SK-N-SH (cell line): Measurements from ENCODE around the gene RAB17. TPM values are rescaled to one million over a fixed set of nuclear protein-coding genes. Genes with fewer than 3 reads are reported as not detected.

Experiments
- CTCF ChIA-PET: fragments of 300-600, 350-600 bp; formaldehyde crosslinking; extraction: SDS; loops from one replicate; lab custom pipeline; 2021; lab: Yijun Ruan, JAX
- POLR2A ChIA-PET: fragments of 350-600 bp; sonication (Branson Sonifier 250); formaldehyde crosslinking; extraction: SDS; loops from one replicate; lab custom pipeline; 2020; ENCODE audit warnings: antibody characterized with exemption, inconsistent platforms; lab: Yijun Ruan, JAX
- DNase-seq: peaks from one replicate; pipeline ENCODE4 v3.0.0; 2012
- H2AFZ ChIP-seq: fragments of 200-600 bp; sonication (generic); 2 replicates; pipeline ENCODE4 v1.8.1; 2016; ENCODE audit warnings: antibody characterized with exemption, mild to moderate bottlenecking, low read depth
- H3F3A ChIP-seq: fragments of 200-600 bp; sonication (generic); replicated peaks from 2 replicates; pipeline ENCODE3; 2016; ENCODE audit warnings: antibody characterized with exemption, mild to moderate bottlenecking; ENCODE audit not compliant: insufficient read depth
- H3K27ac ChIP-seq, 2 experiments: fragments of 200-500 bp in 1 of 2; fragments of 200-600 bp in 1 of 2; sonication (Bioruptor generic) in 1 of 2; sonication (generic), shearing (Covaris generic) in 1 of 2; 2 replicates each; pipeline versions ENCODE4 v1.5.1 to v1.6.1; 2014 to 2016; ENCODE audit warnings: low read depth in 2 of 2, inconsistent platforms in 1 of 2, low read length in 1 of 2, mild to moderate bottlenecking in 1 of 2, mixed read lengths in 1 of 2
- H3K27me3 ChIP-seq: fragments of 200-600 bp; sonication (generic), shearing (Covaris generic); 2 replicates; pipeline ENCODE4 v1.6.1; 2016; ENCODE audit warnings: mixed run types; ENCODE audit not compliant: insufficient read depth
- H3K36me3 ChIP-seq, 2 experiments: fragments of 200-500 bp in 1 of 2; fragments of 200-600 bp in 1 of 2; sonication (Bioruptor generic) in 1 of 2; sonication (generic) in 1 of 2; replicated peaks in 1 of 2; 2 replicates each; pipeline versions ENCODE3 to v1.5.1; 2014 to 2016; ENCODE audit warnings: low read length in 1 of 2, mild to moderate bottlenecking in 1 of 2; ENCODE audit not compliant: insufficient read depth in 2 of 2, control insufficient read depth in 1 of 2
- H3K4me1 ChIP-seq, 2 experiments: fragments of 200-500 bp in 1 of 2; fragments of 200-600 bp in 1 of 2; sonication (Bioruptor generic) in 1 of 2; sonication (generic), shearing (Covaris generic) in 1 of 2; 2 replicates each; pipeline versions ENCODE4 v1.5.1 to v1.6.1; 2014 to 2016; ENCODE audit warnings: low read depth in 1 of 2, low read length in 1 of 2, mixed run types in 1 of 2; ENCODE audit not compliant: insufficient read depth in 2 of 2, control insufficient read depth in 1 of 2
- H3K4me2 ChIP-seq: fragments of 200-600 bp; sonication (generic), shearing (Covaris generic); 2 replicates; pipeline ENCODE4 v1.6.1; 2017; ENCODE audit warnings: mixed run types
- H3K4me3 ChIP-seq, 2 experiments: fragments of 200-500 bp in 1 of 2; fragments of 200-600 bp in 1 of 2; sonication (Bioruptor generic) in 1 of 2; sonication (generic), shearing (Covaris generic) in 1 of 2; 2 replicates each; pipeline versions ENCODE4 v1.5.1 to v1.8.1; 2014 to 2016; ENCODE audit warnings: low read depth in 2 of 2, inconsistent platforms in 1 of 2, low read length in 1 of 2, mild to moderate bottlenecking in 1 of 2, mixed read lengths in 1 of 2, moderate library complexity in 1 of 2
- H3K79me2 ChIP-seq: fragments of 200-600 bp; sonication (generic); 2 replicates; pipeline ENCODE4 v1.8.1; 2017; ENCODE audit warnings: mild to moderate bottlenecking; ENCODE audit not compliant: insufficient read depth
- H3K9ac ChIP-seq: fragments of 200-600 bp; sonication (generic); 2 replicates; pipeline ENCODE4 v1.6.1; 2017; ENCODE audit warnings: mixed run types
- H3K9me2 ChIP-seq: fragments of 200-600 bp; sonication (generic); 2 replicates; pipeline ENCODE4 v1.6.1; 2017; ENCODE audit warnings: mixed run types
- H3K9me3 ChIP-seq: fragments of 200-600 bp; sonication (generic); 2 replicates; pipeline ENCODE4 v1.6.1; 2017; ENCODE audit warnings: mixed run types, mild to moderate bottlenecking, moderate library complexity
- H4K20me1 ChIP-seq: fragments of 200-600 bp; sonication (generic); 2 replicates; pipeline ENCODE4 v1.6.1; 2017; ENCODE audit warnings: mild to moderate bottlenecking, mixed run types; ENCODE audit not compliant: insufficient read depth
- CHD2 ChIP-seq: fragments of 150-350 bp; IDR thresholded peaks from 2 replicates; pipeline ENCODE4 v1.6.1; 2018; ENCODE audit warnings: low read length; ENCODE audit not compliant: partially characterized antibody
- EZH2phosphoT487 ChIP-seq: fragments of 200-600 bp; sonication (generic); IDR thresholded peaks from 2 replicates; pipeline ENCODE4 v1.6.1; 2017; ENCODE audit warnings: low read depth, mixed run types, mild to moderate bottlenecking, antibody characterized with exemption, moderate library complexity, borderline replicate concordance
- GATA2 ChIP-seq: sonication (generic); formaldehyde crosslinking; IDR thresholded peaks from 2 replicates; pipeline ENCODE4 v1.5.0; 2020; ENCODE audit warnings: mild to moderate bottlenecking, missing genetic modification reagents
- JUND ChIP-seq: IDR thresholded peaks from 2 replicates; pipeline ENCODE4 v1.4.0; 2012
- MEF2A ChIP-seq: IDR thresholded peaks from 2 replicates; pipeline ENCODE4 v1.4.0; 2012; ENCODE audit warnings: low read depth, borderline replicate concordance
- MXI1 ChIP-seq: IDR thresholded peaks from 2 replicates; pipeline ENCODE4 v1.6.1; 2012; ENCODE audit warnings: mild to moderate bottlenecking, low read depth, low read length, improper control_type of control experiment
- NFIC ChIP-seq: IDR thresholded peaks from 2 replicates; pipeline ENCODE4 v1.4.0; 2012; ENCODE audit warnings: borderline replicate concordance
- NRF1 ChIP-seq: IDR thresholded peaks from 2 replicates; pipeline ENCODE4 v1.6.1; 2012; ENCODE audit warnings: low read depth, mild to moderate bottlenecking, low read length
- RAD21 ChIP-seq: IDR thresholded peaks from 2 replicates; pipeline ENCODE4 v1.6.1; 2012; ENCODE audit warnings: mild to moderate bottlenecking, low read length
- RCOR1 ChIP-seq: fragments of 150-350 bp; IDR thresholded peaks from 2 replicates; pipeline ENCODE4 v1.6.1; 2017; ENCODE audit warnings: antibody characterized with exemption, low read length
- RFX5 ChIP-seq: IDR thresholded peaks from 2 replicates; pipeline ENCODE4 v1.6.1; 2012; ENCODE audit warnings: mild to moderate bottlenecking, improper control_type of control experiment, low read length
- SMC3 ChIP-seq: IDR thresholded peaks from 2 replicates; pipeline ENCODE4 v1.6.1; 2012; ENCODE audit warnings: low read depth, low read length, improper control_type of control experiment
- TAF1 ChIP-seq: IDR thresholded peaks from 2 replicates; pipeline ENCODE4 v1.6.1; 2012; ENCODE audit warnings: low read depth, mild to moderate bottlenecking, low read length, moderate library complexity, borderline replicate concordance
- TEAD4 ChIP-seq: IDR thresholded peaks from 2 replicates; pipeline ENCODE4 v1.4.0; 2012; ENCODE audit warnings: mild to moderate bottlenecking, borderline replicate concordance; ENCODE audit not compliant: insufficient read depth
- WGBS: methylation state at CpG from one replicate; pipeline ENCODE4 v1.1.6; 2017; ENCODE audit warnings: low lambda C conversion rate; 5-methylcytosine and 5-hydroxymethylcytosine counted together
- polyA plus RNA-seq, 3 experiments: library from polyadenylated mRNA; depleted of rRNA; stranded (reverse); fragments of >200 nt; gene quantifications; 2 replicates each; pipeline ENCODE4 v1.2.3, GENCODE V29; 2012
- TF ChIP-seq, protein P1 (sequence below): fragments of 150-350 bp; IDR thresholded peaks from 2 replicates; pipeline ENCODE4 v1.6.1; 2016; ENCODE audit warnings: mild to moderate bottlenecking, low read depth, low read length
- TF ChIP-seq, protein P2 (sequence below): IDR thresholded peaks from 2 replicates; pipeline ENCODE4; 2012
- TF ChIP-seq, protein P3 (sequence below): IDR thresholded peaks from 2 replicates; pipeline ENCODE4 v1.4.0; 2012; ENCODE audit warnings: low read depth, borderline replicate concordance

The RAB17 gene
- polyA plus RNA-seq, 1 of the 3 experiments (the other 2 are of a cell fraction): 0.10 TPM

GRCh38 chr2:237538001-237538720 lies 52.4 kb downstream of the RAB17 start:
- H3K9me2 ChIP-seq: no peaks in the 10 kb centered on the region
- CTCF ChIA-PET: interaction anchor here (1.8 to 4.7 kb wide), 2 partner anchors 26 to 34 kb away, joined by 9 to 28 read pairs; no protein-coding TSS in a partner anchor
- no peak overlapping the region for H3K4me3 ChIP-seq
- no peak for DNase-seq
- no peak overlapping the region for H3K4me2 ChIP-seq
- WGBS: 87% methylated on average over 21 of the region's 29 CpGs
- H2AFZ ChIP-seq: no peak overlapping the region
- H3K9me3 ChIP-seq: no peaks in the 10 kb centered on the region
- no peak overlapping the region for H3K27ac ChIP-seq
- POLR2A ChIA-PET: no interaction called here
- peaks cover 8% of the 10 kb centered on the region for H3F3A ChIP-seq
- H3K36me3 ChIP-seq: peaks cover 2 to 56% of the 10 kb centered on the region in 2 experiments
- TF ChIP-seq RFX5: no peak
- TF ChIP-seq EZH2phosphoT487: no peak
- TF ChIP-seq RAD21: no peak
- TF ChIP-seq, protein P1, sequence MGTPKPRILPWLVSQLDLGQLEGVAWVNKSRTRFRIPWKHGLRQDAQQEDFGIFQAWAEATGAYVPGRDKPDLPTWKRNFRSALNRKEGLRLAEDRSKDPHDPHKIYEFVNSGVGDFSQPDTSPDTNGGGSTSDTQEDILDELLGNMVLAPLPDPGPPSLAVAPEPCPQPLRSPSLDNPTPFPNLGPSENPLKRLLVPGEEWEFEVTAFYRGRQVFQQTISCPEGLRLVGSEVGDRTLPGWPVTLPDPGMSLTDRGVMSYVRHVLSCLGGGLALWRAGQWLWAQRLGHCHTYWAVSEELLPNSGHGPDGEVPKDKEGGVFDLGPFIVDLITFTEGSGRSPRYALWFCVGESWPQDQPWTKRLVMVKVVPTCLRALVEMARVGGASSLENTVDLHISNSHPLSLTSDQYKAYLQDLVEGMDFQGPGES: no peak
- no peak for TF ChIP-seq TEAD4
- TF ChIP-seq MXI1: no peak
- no peak for TF ChIP-seq NFIC
- no peak for TF ChIP-seq RCOR1
- TF ChIP-seq NRF1: no peak
- TF ChIP-seq CHD2: no peak
- TF ChIP-seq GATA2 (CRISPR knock-in tag): no peak
- TF ChIP-seq SMC3: no peak
- TF ChIP-seq, protein P2, sequence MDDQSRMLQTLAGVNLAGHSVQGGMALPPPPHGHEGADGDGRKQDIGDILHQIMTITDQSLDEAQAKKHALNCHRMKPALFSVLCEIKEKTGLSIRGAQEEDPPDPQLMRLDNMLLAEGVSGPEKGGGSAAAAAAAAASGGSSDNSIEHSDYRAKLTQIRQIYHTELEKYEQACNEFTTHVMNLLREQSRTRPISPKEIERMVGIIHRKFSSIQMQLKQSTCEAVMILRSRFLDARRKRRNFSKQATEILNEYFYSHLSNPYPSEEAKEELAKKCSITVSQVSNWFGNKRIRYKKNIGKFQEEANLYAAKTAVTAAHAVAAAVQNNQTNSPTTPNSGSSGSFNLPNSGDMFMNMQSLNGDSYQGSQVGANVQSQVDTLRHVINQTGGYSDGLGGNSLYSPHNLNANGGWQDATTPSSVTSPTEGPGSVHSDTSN: no peak
- TF ChIP-seq TAF1: no peak
- no peaks in the 10 kb centered on the region for H3K79me2 ChIP-seq
- no peaks in the 10 kb centered on the region for H4K20me1 ChIP-seq
- no peak overlapping the region for H3K9ac ChIP-seq
- no peaks in the 10 kb centered on the region for H3K27me3 ChIP-seq
- peaks cover 0 to 8% of the 10 kb centered on the region in 2 experiments; a peak in 1 of 4 replicates for H3K4me1 ChIP-seq

DNA sequence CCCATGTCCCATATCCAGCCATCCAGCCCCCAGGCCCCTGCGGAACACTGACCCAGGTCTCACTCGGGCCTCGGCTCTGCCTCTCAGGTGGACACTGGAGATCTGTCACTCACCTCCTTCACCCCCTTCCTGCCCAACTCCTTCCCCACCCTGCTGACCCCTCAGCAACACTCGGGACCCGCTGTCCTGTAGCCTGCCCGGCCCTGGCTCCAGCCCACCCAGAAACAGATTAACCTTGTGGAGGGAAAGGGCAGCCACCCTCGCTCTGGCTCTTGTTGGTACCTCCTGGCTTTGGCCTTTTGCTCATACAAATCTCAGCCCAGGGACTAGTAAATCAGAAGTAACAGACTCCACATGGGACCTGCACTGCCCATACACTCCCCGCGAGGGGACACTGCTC lies 53.9 kb downstream of the RAB17 start:
- H3K9me3 ChIP-seq: no peaks in the 10 kb centered on the region
- no peak for DNase-seq
- no peak overlapping the region for H3K27ac ChIP-seq
- H2AFZ ChIP-seq: no peak overlapping the region
- POLR2A ChIA-PET: no interaction called here
- H3K79me2 ChIP-seq: peaks cover 4% of the 10 kb centered on the region; the same call in 1 of the 2 replicates
- peaks cover 0 to 12% of the 10 kb centered on the region in 2 experiments; a peak in 1 of 4 replicates for H3K4me1 ChIP-seq
- H3K27me3 ChIP-seq: no peaks in the 10 kb centered on the region
- H3F3A ChIP-seq: peaks cover 6% of the 10 kb centered on the region
- no peak overlapping the region for H3K4me2 ChIP-seq
- WGBS: 87% methylated on average over 8 of the region's 9 CpGs
- H3K9ac ChIP-seq: no peak overlapping the region
- H4K20me1 ChIP-seq: no peaks in the 10 kb centered on the region
- no peaks in the 10 kb centered on the region for H3K9me2 ChIP-seq
- CTCF ChIA-PET: interaction anchor here (0.9 to 2.9 kb wide), 3 partner anchors 24 to 383 kb away, joined by 3 to 11 read pairs (median 9); no protein-coding TSS in a partner anchor
- TF ChIP-seq SMC3: no peak
- TF ChIP-seq JUND: no peak
- TF ChIP-seq MEF2A: no peak
- TF ChIP-seq, protein P3, sequence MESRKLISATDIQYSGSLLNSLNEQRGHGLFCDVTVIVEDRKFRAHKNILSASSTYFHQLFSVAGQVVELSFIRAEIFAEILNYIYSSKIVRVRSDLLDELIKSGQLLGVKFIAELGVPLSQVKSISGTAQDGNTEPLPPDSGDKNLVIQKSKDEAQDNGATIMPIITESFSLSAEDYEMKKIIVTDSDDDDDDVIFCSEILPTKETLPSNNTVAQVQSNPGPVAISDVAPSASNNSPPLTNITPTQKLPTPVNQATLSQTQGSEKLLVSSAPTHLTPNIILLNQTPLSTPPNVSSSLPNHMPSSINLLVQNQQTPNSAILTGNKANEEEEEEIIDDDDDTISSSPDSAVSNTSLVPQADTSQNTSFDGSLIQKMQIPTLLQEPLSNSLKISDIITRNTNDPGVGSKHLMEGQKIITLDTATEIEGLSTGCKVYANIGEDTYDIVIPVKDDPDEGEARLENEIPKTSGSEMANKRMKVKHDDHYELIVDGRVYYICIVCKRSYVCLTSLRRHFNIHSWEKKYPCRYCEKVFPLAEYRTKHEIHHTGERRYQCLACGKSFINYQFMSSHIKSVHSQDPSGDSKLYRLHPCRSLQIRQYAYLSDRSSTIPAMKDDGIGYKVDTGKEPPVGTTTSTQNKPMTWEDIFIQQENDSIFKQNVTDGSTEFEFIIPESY: no peak
- TF ChIP-seq GATA2 (CRISPR knock-in tag): no peak
- H3K4me3 ChIP-seq: no peak overlapping the region
- H3K36me3 ChIP-seq: peaks cover 2 to 61% of the 10 kb centered on the region in 2 experiments
